Activated naive CD4-positive, alpha-beta T cell treated with Interleukin-2 at 50 U/mL for 16 hours (primary cell): ENCODE measurements around the gene ALG10B.
"Not testable (repeated sequence)": the region's sequence is repeated elsewhere in the genome, so short reads cannot be mapped to it uniquely, and the experiment has no call there.

Experiments used
- DNase-seq: peaks from one replicate; pipeline ENCODE4 v3.0.0-alpha.2; 2020

ALG10B gene

GRCh38 chr12:38316391-38317129 is at the start of gene ALG10B:
Gene ALG10B, plus strand, starts transcription at chr12:38316774. Its CDS starts 120 bp downstream, at chr12:38316894.
- peak; percentile 93 for DNase-seq

GRCh38 chr12:38268612-38269011 is 48.0 kb upstream of the ALG10B start:
- DNase-seq: no peak

GRCh38 chr12:38269897-38270296 is 46.7 kb upstream of the ALG10B start:
- no peak for DNase-seq

GRCh38 chr12:38279756-38280155 is 36.8 kb upstream of the ALG10B start:
- DNase-seq: no peak

GRCh38 chr12:38282886-38283285 is 33.7 kb upstream of the ALG10B start:
- DNase-seq: no peak

- no peak for DNase-seq
Measured at GRCh38 chr12:38289396-38289795, 27.2 kb upstream of the ALG10B start.

- DNase-seq: no peak
Measured at GRCh38 chr12:38291160-38291559, 25.4 kb upstream of the ALG10B start.

- DNase-seq: not testable (repeated sequence)
Measured at GRCh38 chr12:38302972-38303371, 13.6 kb upstream of the ALG10B start.

GRCh38 chr12:38321966-38322365 is 5.4 kb downstream of the ALG10B start:
- not testable (repeated sequence) for DNase-seq

GRCh38 chr12:38324912-38325311 is 8.3 kb downstream of the ALG10B start:
- DNase-seq: no peak

GRCh38 chr12:38327356-38327755 is 10.8 kb downstream of the ALG10B start:
- no peak for DNase-seq

- DNase-seq: no peak
Measured at GRCh38 chr12:38328306-38328895, 11.8 kb downstream of the ALG10B start.

GRCh38 chr12:38330414-38330813 is 13.8 kb downstream of the ALG10B start:
- not testable (repeated sequence) for DNase-seq

GRCh38 chr12:38332814-38333213 is 16.2 kb downstream of the ALG10B start:
- DNase-seq: no peak

- no peak for DNase-seq
Measured at GRCh38 chr12:38342444-38342843, 25.9 kb downstream of the ALG10B start.

- not testable (repeated sequence) for DNase-seq
Measured at GRCh38 chr12:38343256-38343655, 26.7 kb downstream of the ALG10B start.

- DNase-seq: not testable (repeated sequence)
Measured at GRCh38 chr12:38343916-38344315, 27.3 kb downstream of the ALG10B start.

GRCh38 chr12:38350342-38351174 is 34.0 kb downstream of the ALG10B start:
- no peak for DNase-seq

GRCh38 chr12:38351175-38351508 is 34.6 kb downstream of the ALG10B start:
- not testable (repeated sequence) for DNase-seq

GRCh38 chr12:38367506-38367905 is 50.9 kb downstream of the ALG10B start:
- DNase-seq: no peak

GRCh38 chr12:38370311-38370710 is 53.7 kb downstream of the ALG10B start:
- no peak for DNase-seq

- no peak for DNase-seq
Measured at GRCh38 chr12:38373784-38374183, 57.2 kb downstream of the ALG10B start.

- DNase-seq: no peak
Measured at GRCh38 chr12:38374751-38375150, 58.2 kb downstream of the ALG10B start.
